PFSK-1 (cell line): ENCODE results near the gene POLE.

ENCODE experiments used
- FOXP2 ChIP-seq: optimal IDR thresholded peaks from 2 replicates; pipeline ENCODE3; 2011; ENCODE audit warnings: borderline replicate concordance, control low read depth, inconsistent platforms; ENCODE audit not compliant: insufficient read depth; ENCODE audit errors: extremely low read length, extremely low read depth
- POLR2AphosphoS5 ChIP-seq: IDR thresholded peaks from 2 replicates; pipeline ENCODE4 v1.6.1; 2012; ENCODE audit warnings: low read depth, mild to moderate bottlenecking, control low read depth, low read length, moderate library complexity
- REST ChIP-seq, 2 experiments: IDR thresholded peaks; 2 replicates each; pipeline versions ENCODE4 v1.6.1 to v1.8.0; 2011 to 2012; ENCODE audit warnings: low read depth in 2 of 2, low read length in 2 of 2, control low read depth in 1 of 2, inconsistent platforms in 1 of 2, mild to moderate bottlenecking in 1 of 2, moderate library complexity in 1 of 2; ENCODE audit not compliant: insufficient read depth in 1 of 2
- SIN3A ChIP-seq: IDR thresholded peaks from 2 replicates; pipeline ENCODE4 v1.6.1; 2012; ENCODE audit warnings: mild to moderate bottlenecking, low read length, moderate library complexity, borderline replicate concordance; ENCODE audit not compliant: insufficient read depth
- TAF1 ChIP-seq: IDR thresholded peaks from 2 replicates; pipeline ENCODE4 v1.6.1; 2012; ENCODE audit warnings: low read length, control low read depth, borderline replicate concordance; ENCODE audit not compliant: insufficient read depth

POLE gene

GRCh38 chr12:132617822-132618682 is 69.1 kb downstream of the POLE start:
- TF ChIP-seq SIN3A (no peak), TAF1 (no peak), POLR2AphosphoS5 (peak; percentile 13)

GRCh38 chr12:132617135-132617701 is 69.9 kb downstream of the POLE start:
- no peak for TF ChIP-seq SIN3A
- no peak for TF ChIP-seq POLR2AphosphoS5
- no peak for TF ChIP-seq REST (IDR thresholded peaks at IDR 0.05; ENCODE audit: insufficient read depth in 1 of 2, low read depth in 2 of 2, low read length in 2 of 2)
- no peak for TF ChIP-seq TAF1
- TF ChIP-seq FOXP2 = no peak

GRCh38 chr12:132615579-132616038 is 71.5 kb downstream of the POLE start:
- no peak for TF ChIP-seq SIN3A
- TF ChIP-seq REST (IDR thresholded peaks at IDR 0.05; ENCODE audit: insufficient read depth in 1 of 2, low read depth in 2 of 2, low read length in 2 of 2) = no peak
- TF ChIP-seq TAF1 = no peak
- TF ChIP-seq POLR2AphosphoS5 = no peak

- TF ChIP-seq REST (IDR thresholded peaks at IDR 0.05; ENCODE audit: insufficient read depth in 1 of 2, low read depth in 2 of 2, low read length in 2 of 2) (no peak), FOXP2 (no peak), POLR2AphosphoS5 (peak; percentile 66)
Measured at GRCh38 chr12:132614861-132615578, 72.1 kb downstream of the POLE start.

GRCh38 chr12:132614029-132614428 is 73.1 kb downstream of the POLE start:
- TF ChIP-seq REST (IDR thresholded peaks at IDR 0.05; ENCODE audit: insufficient read depth in 1 of 2, low read depth in 2 of 2, low read length in 2 of 2) (no peak), FOXP2 (no peak), POLR2AphosphoS5 (no peak), TAF1 (no peak), SIN3A (no peak)
